K562 (cell line): ENCODE data around the gene ZNF219. TPM values are rescaled to one million over a fixed set of nuclear protein-coding genes. Genes with fewer than 3 reads are reported as not detected.

ENCODE experiments used
- BACH1 ChIP-seq: fragments of 200-800 bp; sonication (Bioruptor generic); IDR thresholded peaks from 2 replicates; pipeline ENCODE4 v1.6.1; 2016; ENCODE audit warnings: missing genetic modification characterization, missing compliant biosample characterization
- BCL6 ChIP-seq: fragments of 250-450 bp; sonication (Bioruptor Pico); IDR thresholded peaks from 2 replicates; pipeline ENCODE4 v1.4.0; 2020
- CCNT2 ChIP-seq: IDR thresholded peaks from 2 replicates; pipeline ENCODE4 v1.6.1; 2011; ENCODE audit warnings: borderline replicate concordance, low read depth, mild to moderate bottlenecking, moderate library complexity, mixed read lengths, low read length; ENCODE audit not compliant: insufficient read length; ENCODE audit errors: extremely low read depth
- CHAMP1 ChIP-seq: fragments of 450-650 bp; IDR thresholded peaks from 2 replicates; pipeline ENCODE4 v1.6.1; 2016; ENCODE audit warnings: mild to moderate bottlenecking
- GATAD2A ChIP-seq: fragments of 450-650 bp; IDR thresholded peaks from 2 replicates; pipeline ENCODE4 v1.6.1; 2017
- HDGF ChIP-seq: fragments of 450-650 bp; IDR thresholded peaks from 2 replicates; pipeline ENCODE4 v1.6.1; 2016
- JUND ChIP-seq, 2 experiments: IDR thresholded peaks; 2 replicates in 1 of 2; 3 replicates in 1 of 2; pipeline ENCODE4 v1.6.1; 2011; ENCODE audit warnings: borderline replicate concordance in 2 of 2, low read depth in 2 of 2, low read length in 2 of 2, improper control_type of control experiment in 1 of 2, missing biosample characterization in 1 of 2, missing genetic modification characterization in 1 of 2, missing genetic modification reagents in 1 of 2
- KDM4B ChIP-seq, 2 experiments: fragments of 450-650 bp in 1 of 2; sonication (generic) in 1 of 2; IDR thresholded peaks; 2 replicates each; pipeline ENCODE4 v1.6.1; 2016 to 2017; ENCODE audit warnings: borderline replicate concordance in 2 of 2, antibody characterized with exemption in 1 of 2, low read depth in 1 of 2, mild to moderate bottlenecking in 1 of 2
- KLF16 ChIP-seq: IDR thresholded peaks from 2 replicates; pipeline ENCODE4 v1.6.1; 2016; ENCODE audit warnings: antibody characterized with exemption
- MAFK ChIP-seq: IDR thresholded peaks from 2 replicates; pipeline ENCODE4 v1.6.1; 2011; ENCODE audit warnings: low read length, improper control_type of control experiment
- MEIS2 ChIP-seq: fragments of 450-650 bp; IDR thresholded peaks from 2 replicates; pipeline ENCODE4 v1.6.1; 2014; ENCODE audit warnings: mild to moderate bottlenecking; ENCODE audit not compliant: partially characterized antibody
- NR2C2 ChIP-seq, 2 experiments: fragments of 200-800 bp in 1 of 2; sonication (Bioruptor generic) in 1 of 2; sonication (generic) in 1 of 2; formaldehyde crosslinking in 1 of 2; IDR thresholded peaks; 2 replicates each; pipeline versions ENCODE4 v1.6.1 to v1.8.0; 2016 to 2022; ENCODE audit warnings: mild to moderate bottlenecking in 1 of 2, missing compliant biosample characterization in 1 of 2, missing genetic modification characterization in 1 of 2, missing genetic modification reagents in 1 of 2
- RAD21 ChIP-seq, 2 experiments: fragments of 250-450 bp in 1 of 2; fragments of 450-650 bp in 1 of 2; sonication (Bioruptor Pico) in 1 of 2; formaldehyde crosslinking in 1 of 2; IDR thresholded peaks in 1 of 2; conservative IDR thresholded peaks in 1 of 2; 2 replicates each; pipeline versions ENCODE4 v1.4.0 to v1.8.0; 2020 to 2022; ENCODE audit warnings: mild to moderate bottlenecking in 2 of 2, moderate library complexity in 1 of 2
- YY1 ChIP-seq, 3 experiments: IDR thresholded peaks; 2 replicates each; pipeline ENCODE4 v1.6.1; 2011; ENCODE audit warnings: low read length in 2 of 3, mild to moderate bottlenecking in 2 of 3, moderate library complexity in 2 of 3, borderline replicate concordance in 1 of 3, control low read depth in 1 of 3, low read depth in 1 of 3; ENCODE audit not compliant: insufficient read depth in 3 of 3, insufficient replicate concordance in 2 of 3, control insufficient read depth in 1 of 3, insufficient read length in 1 of 3; ENCODE audit errors: extremely low read depth in 1 of 3
- ZNF184 ChIP-seq: sonication (generic); formaldehyde crosslinking; IDR thresholded peaks from 2 replicates; pipeline ENCODE4 v1.5.0; 2020; ENCODE audit warnings: missing genetic modification reagents
- ZNF3 ChIP-seq: fragments of 250-450 bp; sonication (Bioruptor Pico); IDR thresholded peaks from 2 replicates; pipeline ENCODE4 v1.5.0; 2021; ENCODE audit warnings: mild to moderate bottlenecking, moderate library complexity
- ZNF311 ChIP-seq: fragments of 250-450 bp; sonication (Bioruptor Pico); IDR thresholded peaks from 2 replicates; pipeline ENCODE4 v1.4.0; 2020; ENCODE audit warnings: mild to moderate bottlenecking, moderate library complexity
- ZNF766 ChIP-seq: fragments of 200-800 bp; sonication (Bioruptor generic); conservative IDR thresholded peaks from 2 replicates; pipeline ENCODE4 v1.6.1; 2016; ENCODE audit warnings: missing genetic modification characterization, missing compliant biosample characterization
- polyA plus RNA-seq, 8 experiments: library from polyadenylated mRNA; depleted of rRNA in 4 of 8; stranded (reverse) in 5 of 8; unstranded in 3 of 8; fragments of >200 nt; fragmentation: Nextera tagmentation in 2 of 8; fragmentation: Illumina TruSeq in 1 of 8; extraction: Ambion mirVana in 2 of 8; extraction: Trizol in 1 of 8; gene quantifications; 2 replicates each; pipeline versions ENCODE4 v1.2.1 to v1.2.3, GENCODE V29; 2011 to 2014; ENCODE audit warnings: inconsistent platforms in 1 of 8, missing spikeins in 1 of 8
- total RNA-seq, 7 experiments: library from RNA; depleted of rRNA in 6 of 7; stranded (reverse); fragments of >200 nt in 6 of 7; fragmentation: Illumina TruSeq in 2 of 7; extraction: Trizol in 2 of 7; gene quantifications; 2 replicates each; pipeline versions ENCODE4 v1.2.1 to v1.2.3, GENCODE V29; 2011 to 2021; ENCODE audit warnings: low replicate concordance in 1 of 7
- TF ChIP-seq, protein P1 (sequence below), 2 experiments: fragments of 200-800 bp in 1 of 2; sonication (Bioruptor generic) in 1 of 2; sonication (generic) in 1 of 2; formaldehyde crosslinking in 1 of 2; IDR thresholded peaks in 1 of 2; conservative IDR thresholded peaks in 1 of 2; 2 replicates each; pipeline versions ENCODE4 v1.5.0 to v1.6.1; 2016 to 2020; ENCODE audit warnings: missing compliant biosample characterization in 1 of 2, missing genetic modification characterization in 1 of 2, missing genetic modification reagents in 1 of 2
- TF ChIP-seq, protein P2 (sequence below): fragments of 250-450 bp; sonication (Bioruptor Pico); IDR thresholded peaks from 2 replicates; pipeline ENCODE4 v1.5.0; 2021

ZNF219 gene
- total and polyA plus RNA-seq, 9 of the 15 experiments (the other 6 are each of a cell fraction or from before 2014, with no cell fraction given) = 0.29 to 10.6 (median 2.8) TPM

DNA sequence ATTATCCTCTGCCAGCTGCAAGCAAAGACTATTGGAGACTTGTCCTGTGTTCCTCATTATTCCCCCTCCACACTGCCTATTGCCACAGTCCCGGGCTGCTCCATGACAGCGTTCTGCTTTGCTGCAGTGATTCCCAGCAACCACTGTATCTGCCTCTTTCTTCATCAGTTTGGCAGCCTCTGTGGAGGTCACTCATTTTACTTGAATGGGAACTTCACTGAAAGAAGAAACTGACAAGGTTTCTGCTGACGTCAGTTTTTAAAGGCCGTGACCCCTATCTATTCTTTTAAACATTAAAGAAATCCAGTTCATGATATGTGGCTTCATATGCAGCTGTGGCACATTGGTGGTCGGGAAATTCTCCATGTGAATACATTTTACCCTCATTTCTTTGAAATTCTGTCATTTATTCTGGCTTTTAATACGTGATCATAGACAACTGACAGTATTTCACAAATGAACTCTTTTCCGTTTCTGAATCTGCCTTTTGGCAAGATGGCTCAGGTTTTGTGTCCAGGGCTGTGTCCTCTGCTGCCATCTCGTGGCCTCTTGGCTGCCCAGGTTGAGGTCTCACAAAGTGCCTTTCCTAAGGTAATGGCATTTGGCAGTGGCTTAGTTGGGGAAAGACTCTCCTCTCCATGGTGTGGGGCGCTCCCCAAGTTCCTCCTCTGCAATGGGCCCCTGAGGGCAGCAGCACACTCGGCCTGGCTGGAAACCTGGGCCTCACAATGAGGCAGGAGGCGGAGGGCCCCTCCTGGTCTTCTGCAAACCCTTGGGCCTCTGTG is 8.2 kb upstream of the ZNF219 start (continued):
- no peak for TF ChIP-seq NR2C2 (CRISPR knock-in tag; IDR thresholded peaks at IDR 0.05)
- peak; percentile 61 for TF ChIP-seq NR2C2 (tag; IDR thresholded peaks at IDR 0.05)
- 0 out of 2 replicates have a peak, but pooled peaks have one; percentile 22 for TF ChIP-seq GATAD2A
- TF ChIP-seq ZNF766 (CRISPR knock-in tag) = peak; percentile 63
- 0 out of 4 replicates have a peak, but pooled peaks of 1 of the 2 experiments have one; percentile 8 for TF ChIP-seq KDM4B (IDR thresholded peaks at IDR 0.05; ENCODE audit: borderline replicate concordance in 2 of 2, low read depth in 1 of 2)
- TF ChIP-seq BCL6 (CRISPR knock-in tag) = no peak
- TF ChIP-seq, protein P1, sequence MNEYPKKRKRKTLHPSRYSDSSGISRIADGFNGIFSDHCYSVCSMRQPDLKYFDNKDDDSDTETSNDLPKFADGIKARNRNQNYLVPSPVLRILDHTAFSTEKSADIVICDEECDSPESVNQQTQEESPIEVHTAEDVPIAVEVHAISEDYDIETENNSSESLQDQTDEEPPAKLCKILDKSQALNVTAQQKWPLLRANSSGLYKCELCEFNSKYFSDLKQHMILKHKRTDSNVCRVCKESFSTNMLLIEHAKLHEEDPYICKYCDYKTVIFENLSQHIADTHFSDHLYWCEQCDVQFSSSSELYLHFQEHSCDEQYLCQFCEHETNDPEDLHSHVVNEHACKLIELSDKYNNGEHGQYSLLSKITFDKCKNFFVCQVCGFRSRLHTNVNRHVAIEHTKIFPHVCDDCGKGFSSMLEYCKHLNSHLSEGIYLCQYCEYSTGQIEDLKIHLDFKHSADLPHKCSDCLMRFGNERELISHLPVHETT (CRISPR knock-in tag; conservative IDR thresholded peaks at IDR 0.05 in 1 of 2, IDR thresholded peaks at IDR 0.05 in 1 of 2) = peak in 1 of 2 experiments; percentile 24; a peak in 1 of 4 replicates
- TF ChIP-seq JUND (IDR thresholded peaks at IDR 0.05; ENCODE audit: borderline replicate concordance, low read depth, low read length) = 0 out of 2 replicates have a peak, but pooled peaks have one; percentile 19
- peak; percentile 51; the same call in 1 of the 3 replicates for TF ChIP-seq JUND (tag; IDR thresholded peaks at IDR 0.05; ENCODE audit: borderline replicate concordance, low read depth, low read length)
- peak; percentile 67 to 73 for TF ChIP-seq RAD21 (CRISPR knock-in tag; conservative IDR thresholded peaks at IDR 0.05 in 1 of 2, IDR thresholded peaks at IDR 0.05 in 1 of 2)
- TF ChIP-seq BACH1 (tag) = no peak; the same call in 1 of the 2 replicates
- TF ChIP-seq HDGF = 0 out of 2 replicates have a peak, but pooled peaks have one; percentile 25
- 0 out of 2 replicates have a peak, but pooled peaks have one; percentile 23 for TF ChIP-seq CHAMP1
- TF ChIP-seq KLF16 = no peak
- TF ChIP-seq, protein P2, sequence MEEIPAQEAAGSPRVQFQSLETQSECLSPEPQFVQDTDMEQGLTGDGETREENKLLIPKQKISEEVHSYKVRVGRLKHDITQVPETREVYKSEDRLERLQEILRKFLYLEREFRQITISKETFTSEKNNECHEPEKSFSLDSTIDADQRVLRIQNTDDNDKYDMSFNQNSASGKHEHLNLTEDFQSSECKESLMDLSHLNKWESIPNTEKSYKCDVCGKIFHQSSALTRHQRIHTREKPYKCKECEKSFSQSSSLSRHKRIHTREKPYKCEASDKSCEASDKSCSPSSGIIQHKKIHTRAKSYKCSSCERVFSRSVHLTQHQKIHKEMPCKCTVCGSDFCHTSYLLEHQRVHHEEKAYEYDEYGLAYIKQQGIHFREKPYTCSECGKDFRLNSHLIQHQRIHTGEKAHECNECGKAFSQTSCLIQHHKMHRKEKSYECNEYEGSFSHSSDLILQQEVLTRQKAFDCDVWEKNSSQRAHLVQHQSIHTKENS = no peak
- TF ChIP-seq MAFK = peak; percentile 66
- TF ChIP-seq ZNF311 = 0 out of 2 replicates have a peak, but pooled peaks have one; percentile 26
- TF ChIP-seq ZNF3 (CRISPR knock-in tag) = no peak
- TF ChIP-seq MEIS2 = no peak
- TF ChIP-seq CCNT2 = no peak
- TF ChIP-seq ZNF184 (CRISPR knock-in tag) = no peak
- TF ChIP-seq YY1 (IDR thresholded peaks at IDR 0.05; ENCODE audit: borderline replicate concordance in 1 of 3, control insufficient read depth in 1 of 3, extremely low read depth in 1 of 3, insufficient read depth in 3 of 3, insufficient read length in 1 of 3, insufficient replicate concordance in 2 of 3, low read depth in 1 of 3, low read length in 2 of 3) = peak in 2 of 3 experiments; percentile 68 to 81
